GM18526 (cell line): ENCODE data around the gene ACLY.

Experiments used
- POLR2A ChIP-seq: IDR thresholded peaks from 3 replicates; pipeline ENCODE4 v1.6.1; 2011; ENCODE audit not compliant: insufficient read length; ENCODE audit errors: extremely low read depth

The ACLY gene

GRCh38 chr17:41835800-41836549 lies 82.8 kb downstream of the ACLY start, which contains the start of gene NT5C3B:
NT5C3B (minus strand) TSS chr17:41836232; CDS start chr17:41836193, 39 bp downstream.
- peak; percentile 34 for TF ChIP-seq POLR2A

- TF ChIP-seq POLR2A = no peak
Measured at GRCh38 chr17:41835214-41835799, 83.4 kb downstream of the ACLY start.

- no peak for TF ChIP-seq POLR2A
Measured at GRCh38 chr17:41825175-41825845, 93.4 kb downstream of the ACLY start.

GRCh38 chr17:41824086-41824485 lies 94.7 kb downstream of the ACLY start:
- TF ChIP-seq POLR2A = no peak

- no peak for TF ChIP-seq POLR2A
Measured at GRCh38 chr17:41823580-41823979, 95.2 kb downstream of the ACLY start.

DNA sequence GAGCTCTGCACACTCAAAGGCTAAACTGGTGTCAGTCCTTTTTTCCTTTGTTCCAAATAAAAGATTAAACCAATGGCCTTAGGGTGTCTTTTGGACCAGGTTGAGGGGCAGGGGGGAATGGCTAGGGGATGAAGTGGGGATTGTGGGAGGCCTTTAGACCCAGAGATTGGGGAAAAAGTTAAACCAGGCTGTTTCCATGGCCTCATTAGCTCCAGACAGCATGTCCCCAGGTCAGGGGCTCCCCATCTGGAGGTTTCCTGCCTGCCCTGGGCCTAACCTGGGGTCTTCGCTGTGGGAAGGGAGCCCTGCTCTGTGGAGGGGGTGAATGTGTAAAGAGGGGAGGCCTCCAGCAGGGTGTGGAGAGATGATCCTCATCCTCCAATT lies 95.6 kb downstream of the ACLY start:
- TF ChIP-seq POLR2A = no peak

DNA sequence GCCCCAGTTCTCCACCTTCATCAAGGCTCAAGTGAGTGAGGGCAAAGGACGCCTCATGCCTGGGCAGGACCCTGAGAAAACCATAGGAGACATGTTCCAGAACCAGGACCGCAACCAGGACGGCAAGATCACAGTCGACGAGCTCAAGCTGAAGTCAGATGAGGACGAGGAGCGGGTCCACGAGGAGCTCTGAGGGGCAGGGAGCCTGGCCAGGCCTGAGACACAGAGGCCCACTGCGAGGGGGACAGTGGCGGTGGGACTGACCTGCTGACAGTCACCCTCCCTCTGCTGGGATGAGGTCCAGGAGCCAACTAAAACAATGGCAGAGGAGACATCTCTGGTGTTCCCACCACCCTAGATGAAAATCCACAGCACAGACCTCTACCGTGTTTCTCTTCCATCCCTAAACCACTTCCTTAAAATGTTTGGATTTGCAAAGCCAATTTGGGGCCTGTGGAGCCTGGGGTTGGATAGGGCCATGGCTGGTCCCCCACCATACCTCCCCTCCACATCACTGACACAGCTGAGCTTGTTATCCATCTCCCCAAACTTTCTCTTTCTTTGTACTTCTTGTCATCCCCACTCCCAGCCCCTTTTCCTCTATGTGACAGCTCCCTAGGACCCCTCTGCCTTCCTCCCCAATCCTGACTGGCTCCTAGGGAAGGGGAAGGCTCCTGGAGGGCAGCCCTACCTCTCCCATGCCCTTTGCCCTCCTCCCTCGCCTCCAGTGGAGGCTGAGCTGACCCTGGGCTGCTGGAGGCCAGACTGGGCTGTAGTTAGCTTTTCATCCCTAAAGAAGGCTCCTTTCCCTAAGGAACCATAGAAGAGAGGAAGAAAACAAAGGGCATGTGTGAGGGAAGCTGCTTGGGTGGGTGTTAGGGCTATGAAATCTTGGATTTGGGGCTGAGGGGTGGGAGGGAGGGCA lies 96.3 kb downstream of the ACLY start:
- TF ChIP-seq POLR2A = no peak

DNA sequence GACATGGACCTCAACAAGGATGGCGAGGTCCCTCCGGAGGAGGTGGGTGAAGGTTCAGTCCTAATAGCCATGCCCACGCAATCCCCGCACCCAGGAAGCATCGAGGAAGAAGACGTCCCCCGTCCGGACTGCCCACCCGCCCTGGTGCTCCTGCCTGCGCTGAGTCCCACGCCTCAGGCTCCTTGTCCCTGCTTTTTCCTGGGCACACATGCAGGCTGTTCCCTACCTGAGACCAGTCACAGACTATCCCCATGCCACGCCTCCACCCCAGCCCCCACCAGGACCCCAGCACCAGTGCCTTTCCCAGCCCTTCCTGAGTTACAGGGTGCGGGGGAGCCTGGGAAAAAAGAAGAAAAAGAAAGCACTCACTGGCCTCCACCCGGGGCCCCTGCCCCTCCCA lies 97.0 kb downstream of the ACLY start:
- TF ChIP-seq POLR2A = no peak

DNA sequence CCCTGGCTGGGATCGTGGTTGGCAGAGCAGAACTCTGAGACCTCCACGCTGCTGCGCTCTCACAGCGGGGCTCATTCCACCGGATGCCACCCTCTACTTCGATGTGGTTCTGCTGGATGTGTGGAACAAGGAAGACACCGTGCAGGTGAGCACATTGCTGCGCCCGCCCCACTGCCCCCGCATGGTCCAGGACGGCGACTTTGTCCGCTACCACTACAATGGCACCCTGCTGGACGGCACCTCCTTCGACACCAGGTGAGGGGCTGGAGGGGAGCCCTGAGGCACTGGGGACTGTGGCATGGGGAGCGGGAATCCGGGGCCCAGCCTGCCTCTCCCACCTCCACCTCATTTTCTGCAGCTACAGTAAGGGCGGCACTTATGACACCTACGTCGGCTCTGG lies 100.7 kb downstream of the ACLY start:
- no peak for TF ChIP-seq POLR2A
